Upper lobe of left lung (tissue), 6 donors: ENCODE data around the gene ATG2B. TPM values are rescaled to one million over a fixed set of nuclear protein-coding genes. Genes with fewer than 3 reads are reported as not detected.

Experiments
- ATAC-seq, 2 donors: fragments of 200-7000 bp; cut with Tn5 transposase; one replicate each; pipeline ENCODE4 v1.9.1; 2022; ENCODE audit warnings: mild to moderate bottlenecking in 2 of 2, moderate library complexity in 2 of 2; ENCODE audit not compliant: low FRiP score in 2 of 2
- DNase-seq, 2 donors: peaks; one replicate each; pipeline ENCODE4 v3.0.0-alpha.2; 2019 to 2020
- H3K27ac ChIP-seq, 4 donors: fragments of 200-600 bp; sonication (generic); one replicate each; pipeline ENCODE4 v1.5.1; 2016 to 2019
- H3K27me3 ChIP-seq, 4 donors: fragments of 200-600 bp; sonication (generic); one replicate each; pipeline ENCODE4 v1.5.1; 2017 to 2019
- H3K36me3 ChIP-seq, 4 donors: fragments of 200-600 bp; sonication (generic); one replicate each; pipeline ENCODE4 v1.5.1; 2016 to 2019
- H3K4me1 ChIP-seq, 4 donors: fragments of 200-600 bp; sonication (generic); one replicate each; pipeline ENCODE4 v1.5.1; 2018 to 2019
- H3K4me3 ChIP-seq, 4 donors: fragments of 200-600 bp; sonication (generic); one replicate each; pipeline ENCODE4 v1.5.1; 2017 to 2019; ENCODE audit warnings: mild to moderate bottlenecking in 2 of 4, moderate library complexity in 1 of 4
- H3K9me3 ChIP-seq, 4 donors: fragments of 200-600 bp; sonication (generic); one replicate each; pipeline ENCODE4 v1.5.1; 2018 to 2019
- EP300 ChIP-seq, 4 donors: sonication (generic); formaldehyde crosslinking; IDR thresholded peaks; one replicate each; pipeline ENCODE4 v1.5.1; 2017; ENCODE audit warnings: antibody characterized with exemption in 4 of 4, control low read depth in 2 of 4
- POLR2AphosphoS5 ChIP-seq, 2 donors: sonication (generic); formaldehyde crosslinking; IDR thresholded peaks; one replicate each; pipeline ENCODE4 v1.5.1; 2017; ENCODE audit warnings: antibody characterized with exemption in 2 of 2
- WGBS, 2 donors: methylation state at CpG; one replicate each; pipeline ENCODE4 v1.1.5; 2017 to 2018; 5-methylcytosine and 5-hydroxymethylcytosine counted together
- small RNA-seq, 4 donors: library from RNA; depleted of rRNA; stranded (forward); fragments of <200 nt; gene quantifications; one replicate each; pipeline ENCODE3, GENCODE V24; 2016
- total RNA-seq, 6 donors: library from RNA; depleted of rRNA in 4 of 6; stranded (reverse); fragments of >200 nt in 4 of 6; gene quantifications; one replicate each; pipeline versions ENCODE4 v1.1.0 to v1.2.1, GENCODE V29; 2016 to 2021
- TF ChIP-seq, protein P1 (sequence below), 6 experiments: fragments of 450-650 bp in 4 of 6; fragments of 200-600 bp in 2 of 6; sonication (generic) in 2 of 6; IDR thresholded peaks; one replicate each; pipeline ENCODE4 v1.5.1; 2016 to 2019; ENCODE audit warnings: antibody characterized with exemption in 6 of 6
- donor health status: DM: no; HTN: no; CAD: no; lungs with moderate emphysema.
- donor health status: DM: no; HTN: yes; CAD: no; lungs with severe emphysema.

Gene ATG2B
- total RNA-seq, 6 donors from 2014 or later: 18.1 to 79.6 (median 20.0) TPM

DNA sequence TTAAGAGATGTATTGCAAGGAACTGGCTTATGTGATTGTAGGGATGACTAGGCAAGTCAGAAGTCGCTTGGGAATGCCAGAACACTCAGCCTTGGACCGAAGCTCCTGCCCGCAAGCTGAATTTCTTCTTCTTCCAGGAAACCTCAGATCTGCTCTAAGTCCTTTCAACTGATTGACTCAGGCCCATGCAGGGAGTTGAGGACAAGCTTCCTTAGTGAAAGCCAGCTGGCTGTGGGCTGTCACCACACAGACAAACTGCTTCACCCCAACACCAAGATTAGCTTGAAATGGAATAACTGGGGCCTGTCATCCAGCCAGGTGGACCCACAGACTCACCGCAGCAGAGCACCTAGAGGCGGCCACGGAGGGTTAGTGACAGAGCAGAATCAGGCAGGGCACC lies 133.8 kb downstream of the ATG2B start:
- DNase-seq: no peak
- H3K4me1 ChIP-seq: peaks cover 0 to 16% (median 3%) of the 10 kb centered on the region in 4 donors
- peaks cover 0 to 8% (median 0%) of the 10 kb centered on the region in 4 donors for H3K9me3 ChIP-seq
- 87 to 97% methylated on average over 4 to 6 of the region's 6 CpGs for WGBS, 2 donors
- H3K27me3 ChIP-seq: no peaks in the 10 kb centered on the region
- no peaks in the 10 kb centered on the region for H3K36me3 ChIP-seq
- no peak overlapping the region for H3K4me3 ChIP-seq
- no peak overlapping the region for H3K27ac ChIP-seq
- ATAC-seq: no peak
- TF ChIP-seq POLR2AphosphoS5 (IDR thresholded peaks at IDR 0.05) (no peak), EP300 (IDR thresholded peaks at IDR 0.05) (no peak)
- TF ChIP-seq, protein P1, sequence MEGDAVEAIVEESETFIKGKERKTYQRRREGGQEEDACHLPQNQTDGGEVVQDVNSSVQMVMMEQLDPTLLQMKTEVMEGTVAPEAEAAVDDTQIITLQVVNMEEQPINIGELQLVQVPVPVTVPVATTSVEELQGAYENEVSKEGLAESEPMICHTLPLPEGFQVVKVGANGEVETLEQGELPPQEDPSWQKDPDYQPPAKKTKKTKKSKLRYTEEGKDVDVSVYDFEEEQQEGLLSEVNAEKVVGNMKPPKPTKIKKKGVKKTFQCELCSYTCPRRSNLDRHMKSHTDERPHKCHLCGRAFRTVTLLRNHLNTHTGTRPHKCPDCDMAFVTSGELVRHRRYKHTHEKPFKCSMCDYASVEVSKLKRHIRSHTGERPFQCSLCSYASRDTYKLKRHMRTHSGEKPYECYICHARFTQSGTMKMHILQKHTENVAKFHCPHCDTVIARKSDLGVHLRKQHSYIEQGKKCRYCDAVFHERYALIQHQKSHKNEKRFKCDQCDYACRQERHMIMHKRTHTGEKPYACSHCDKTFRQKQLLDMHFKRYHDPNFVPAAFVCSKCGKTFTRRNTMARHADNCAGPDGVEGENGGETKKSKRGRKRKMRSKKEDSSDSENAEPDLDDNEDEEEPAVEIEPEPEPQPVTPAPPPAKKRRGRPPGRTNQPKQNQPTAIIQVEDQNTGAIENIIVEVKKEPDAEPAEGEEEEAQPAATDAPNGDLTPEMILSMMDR (IDR thresholded peaks at IDR 0.05): no peak

Small RNA genes lying within 50 kb of the gene (small RNA-seq; reads per million reads assigned to genes)
- 0.22 to 0.59 (median 0.27) reads per million in 4 donors for gene RNU2-33P

Other genes with a start within 250 kb of the ATG2B start
- gene BDKRB2, start 158.5 kb downstream of the ATG2B start, total RNA-seq: 1 to 10 TPM in 4 of 6 donors, under 1 TPM in 1, not detected in 1; 0.78 to 4.0 (median 1.8) TPM
- under 1 TPM in 3 of 6 donors, not detected in 3; 0.24 to 0.46 (median 0.31) TPM for gene BDKRB1, start 107.1 kb downstream of the ATG2B start, total RNA-seq
- gene GSKIP, start 185 bp upstream of the ATG2B start, total RNA-seq: 10 to 100 TPM in 5 of 6 donors, 1 to 10 TPM in 1; 5.4 to 19.6 (median 14.3) TPM
- gene AK7, start 28.8 kb upstream of the ATG2B start, total RNA-seq: 10 to 100 TPM in 3 of 6 donors, 1 to 10 TPM in 3; 3.9 to 44.9 (median 7.6) TPM
- 100 to 1,000 TPM; 109 to 210 (median 137) TPM for gene PAPOLA, start 139.0 kb upstream of the ATG2B start, total RNA-seq